HG03097 (cell line): ENCODE data around the gene PGM5.
A peak's percentile ranks its signal among the peaks of the same experiment; 100 is the strongest.

ENCODE experiments used
- ATAC-seq: cut with Tn5 transposase; IDR thresholded peaks from one replicate; pipeline ENCODE4 v1.9.1; 2021; ENCODE audit not compliant: unreplicated experiment, low FRiP score

PGM5 gene

DNA sequence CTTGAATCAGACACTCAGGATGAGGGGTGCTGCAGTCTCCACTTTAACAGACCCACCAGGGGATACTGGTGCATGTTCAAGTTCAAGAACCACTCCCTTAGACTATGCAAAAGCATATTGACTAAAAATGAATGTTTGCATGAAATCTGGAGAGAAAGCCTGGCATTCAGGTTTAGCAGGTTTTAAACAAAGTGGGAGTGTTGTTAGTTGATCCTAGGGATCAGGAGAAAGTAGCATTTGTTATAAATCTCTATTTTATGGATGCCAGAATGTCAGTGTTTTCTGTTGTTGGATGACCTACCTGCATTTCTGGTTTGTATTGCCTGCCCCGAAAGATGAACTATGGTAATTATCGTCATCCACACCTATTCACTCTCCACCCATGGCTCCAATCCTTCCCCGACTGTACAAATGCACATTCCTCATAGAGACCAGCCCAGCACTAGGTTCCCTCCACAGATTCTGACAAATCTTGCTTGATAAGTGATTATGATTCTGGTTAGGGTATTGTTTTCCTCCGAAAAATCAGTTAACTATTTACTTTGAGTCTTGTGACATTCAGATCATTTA, 167.0 kb downstream of the PGM5 start:
- ATAC-seq: no peak

DNA sequence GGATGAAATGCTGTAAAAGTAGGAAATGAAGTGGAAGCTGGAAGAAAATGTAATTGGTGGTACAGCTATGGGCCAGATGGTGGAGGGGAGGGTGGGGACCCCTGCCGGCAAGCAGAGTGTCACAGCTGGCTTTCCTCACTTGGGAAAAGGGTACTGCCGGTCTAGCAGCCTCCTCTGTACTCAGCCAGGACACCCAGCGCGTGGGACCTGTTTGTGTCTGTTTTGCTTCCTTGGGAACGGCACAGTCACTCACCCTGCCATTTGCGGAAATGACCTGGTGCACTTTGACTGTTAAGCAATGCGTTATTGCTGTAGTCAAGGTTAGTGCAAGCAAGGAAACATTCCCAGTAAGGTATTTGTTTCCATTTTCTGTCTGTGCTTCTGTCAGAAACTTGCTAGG, 174.2 kb downstream of the PGM5 start:
- ATAC-seq: no peak

DNA sequence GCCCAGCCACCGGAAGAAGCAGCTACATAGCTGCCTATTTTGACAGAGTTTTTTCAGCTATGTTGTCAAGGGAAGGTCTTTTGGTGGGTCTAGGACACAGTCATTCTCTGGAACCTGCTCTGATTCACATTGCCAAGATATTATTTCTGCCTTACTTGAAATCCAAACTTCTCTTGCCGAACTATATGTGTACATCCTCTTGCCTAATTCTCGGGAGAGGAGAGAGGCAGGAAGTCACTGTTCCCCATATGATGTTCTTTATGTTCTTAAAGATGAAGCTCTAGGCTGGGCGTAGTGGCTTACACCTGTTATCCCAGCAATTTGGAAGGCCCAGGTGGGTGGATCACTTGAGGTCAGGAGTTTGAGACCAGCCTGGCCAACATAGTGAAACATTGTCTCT, 175.7 kb downstream of the PGM5 start:
- ATAC-seq: no peak

DNA sequence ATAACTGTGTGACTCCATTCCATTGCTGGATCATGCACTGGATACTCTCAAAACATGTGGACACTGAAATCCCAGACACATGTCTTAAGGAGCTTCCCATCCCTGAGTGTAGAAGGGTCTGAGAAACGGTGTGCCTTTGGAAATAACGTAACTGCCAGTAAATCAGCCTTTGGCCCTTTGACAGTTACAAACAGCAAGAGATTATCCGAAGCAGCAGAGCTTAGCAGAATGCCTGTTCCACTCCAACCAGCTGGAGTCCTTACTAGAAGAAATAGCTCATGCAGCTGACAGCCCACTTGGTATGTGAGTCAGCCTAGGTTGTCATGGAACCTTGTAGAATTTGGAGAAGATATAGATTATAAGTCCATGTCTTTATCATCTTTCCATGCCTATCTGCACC, 177.3 kb downstream of the PGM5 start:
- ATAC-seq: no peak

DNA sequence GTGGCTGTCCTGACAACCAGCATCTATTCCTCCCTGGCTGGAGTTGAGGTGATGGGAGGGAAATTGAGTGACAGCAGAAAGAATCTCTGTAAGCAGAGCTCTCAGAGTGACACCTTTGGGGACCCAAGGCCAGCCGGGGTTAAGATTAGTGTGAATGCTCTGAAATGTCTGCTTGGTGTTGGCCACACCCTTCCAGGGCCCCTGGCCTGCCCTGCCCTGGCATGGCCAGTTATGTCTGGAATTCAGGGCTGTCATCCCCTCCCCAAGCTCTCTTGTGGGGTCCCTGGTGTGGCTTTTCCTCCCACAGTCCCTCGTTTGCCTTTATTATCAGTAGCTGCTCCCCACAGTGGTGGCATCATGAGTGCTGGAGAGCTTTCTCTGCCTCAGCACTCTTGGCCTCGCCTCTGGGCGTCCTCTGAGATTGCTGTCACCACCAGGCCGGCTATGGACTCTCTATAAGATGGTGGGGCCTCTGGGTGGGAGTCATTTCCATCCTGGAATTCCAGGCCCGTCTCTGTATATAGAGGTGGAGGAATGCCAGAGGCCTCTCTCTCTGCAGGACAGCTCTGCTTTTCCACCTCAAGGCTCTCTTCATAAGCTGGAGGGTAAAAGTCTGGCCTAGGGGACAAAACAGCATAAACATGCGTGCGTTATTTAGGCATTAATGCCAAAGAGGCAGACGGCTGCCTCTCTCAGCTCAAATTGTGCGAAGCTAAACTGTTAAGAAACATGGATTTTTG, 180.6 kb downstream of the PGM5 start:
- no peak for ATAC-seq

DNA sequence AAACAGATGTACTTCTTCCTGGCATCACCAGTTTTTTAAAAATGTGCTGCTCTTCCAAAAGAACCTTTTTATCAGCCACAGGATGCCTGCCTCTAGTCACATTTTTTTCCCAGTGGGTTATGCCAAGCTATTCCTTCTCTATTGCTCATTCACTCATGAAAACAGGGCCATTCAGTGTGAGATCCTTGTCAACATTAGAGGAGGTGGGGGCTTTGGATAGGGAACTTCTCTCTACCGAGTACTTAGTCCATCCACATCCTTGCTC, 181.1 kb downstream of the PGM5 start:
- no peak for ATAC-seq

DNA sequence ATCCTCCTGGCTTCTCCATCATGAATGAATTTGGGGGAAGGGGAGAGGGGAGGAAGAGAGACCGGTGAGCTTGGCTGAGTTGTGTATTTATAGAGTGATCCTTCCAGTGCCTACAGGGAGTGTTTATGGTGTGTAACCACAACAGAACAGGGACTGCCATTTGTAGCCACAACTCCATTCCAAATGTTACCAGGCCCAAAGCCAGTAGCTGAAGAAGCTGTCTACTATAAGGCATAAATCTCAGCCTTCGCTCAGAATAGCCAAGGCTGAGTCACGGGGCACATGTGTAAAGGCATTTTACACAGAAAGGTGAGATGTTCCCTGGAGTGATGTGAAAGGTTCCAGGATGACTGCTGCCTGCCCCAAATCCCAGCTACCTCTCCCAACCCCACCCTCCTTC, 181.8 kb downstream of the PGM5 start:
- ATAC-seq: no peak

DNA sequence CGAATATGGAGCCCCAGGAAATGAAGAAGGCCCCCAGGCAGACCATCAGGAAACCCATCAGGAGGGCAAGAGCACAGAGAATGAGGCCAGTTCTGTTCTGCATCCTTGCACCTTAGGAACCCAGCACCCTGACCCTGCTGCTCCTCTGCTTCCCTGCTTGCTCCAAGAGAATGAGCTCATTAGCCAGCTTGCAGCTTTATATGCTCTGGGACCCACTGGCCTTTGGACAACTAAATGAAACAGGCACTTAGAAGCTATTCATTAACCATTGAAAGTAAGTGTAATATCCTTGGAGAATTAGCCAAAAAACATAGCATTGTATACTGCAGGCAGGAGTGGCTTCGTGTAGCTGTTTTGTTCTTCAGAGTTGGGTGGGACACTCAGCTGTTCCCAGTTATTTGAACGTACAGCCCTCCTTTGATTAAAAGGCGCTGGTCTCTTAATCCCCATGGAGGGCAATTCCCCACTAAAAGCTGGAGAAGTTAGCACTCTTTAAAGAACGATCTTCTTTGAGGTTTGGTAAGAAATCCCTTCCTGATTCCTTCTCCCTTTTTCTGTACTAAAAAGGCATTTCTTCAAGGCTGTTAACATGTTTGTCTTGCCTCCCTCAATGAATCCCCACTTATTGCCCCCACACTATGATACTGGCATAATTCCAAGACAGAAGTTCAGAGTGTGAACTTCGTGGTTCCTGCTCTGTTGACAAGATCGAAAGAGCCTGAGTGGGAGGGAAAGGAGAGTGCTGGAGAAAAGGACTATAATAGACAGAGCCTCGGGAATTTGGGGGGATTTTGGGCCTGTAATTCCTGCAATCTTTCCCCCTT, 184.5 kb downstream of the PGM5 start, which contains the start of gene TMEM252:
TMEM252 (minus strand) TSS at position 172 of the 824 bp plus-strand sequence; CDS start at position 103, 69 bp downstream.
- ATAC-seq: no peak

DNA sequence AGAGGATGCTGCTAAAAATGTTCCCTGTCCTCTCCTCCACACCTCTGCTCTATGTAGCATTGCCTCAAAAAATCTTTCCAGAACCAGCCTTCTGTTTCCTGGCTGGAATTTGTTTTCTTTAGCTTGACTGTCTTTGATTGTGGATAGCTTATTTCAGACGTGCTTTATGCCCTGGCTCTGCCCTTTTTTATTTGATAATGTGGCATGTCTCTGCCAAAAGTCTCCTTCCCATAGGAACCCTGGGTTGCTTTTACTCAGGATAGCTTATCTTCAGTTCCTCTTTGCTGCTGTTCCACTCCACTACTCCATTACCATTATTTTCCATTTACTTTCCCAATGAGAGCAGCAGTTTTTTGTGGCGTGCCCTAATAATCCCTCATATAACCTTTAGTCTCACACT, 185.2 kb downstream of the PGM5 start:
- ATAC-seq: no peak

DNA sequence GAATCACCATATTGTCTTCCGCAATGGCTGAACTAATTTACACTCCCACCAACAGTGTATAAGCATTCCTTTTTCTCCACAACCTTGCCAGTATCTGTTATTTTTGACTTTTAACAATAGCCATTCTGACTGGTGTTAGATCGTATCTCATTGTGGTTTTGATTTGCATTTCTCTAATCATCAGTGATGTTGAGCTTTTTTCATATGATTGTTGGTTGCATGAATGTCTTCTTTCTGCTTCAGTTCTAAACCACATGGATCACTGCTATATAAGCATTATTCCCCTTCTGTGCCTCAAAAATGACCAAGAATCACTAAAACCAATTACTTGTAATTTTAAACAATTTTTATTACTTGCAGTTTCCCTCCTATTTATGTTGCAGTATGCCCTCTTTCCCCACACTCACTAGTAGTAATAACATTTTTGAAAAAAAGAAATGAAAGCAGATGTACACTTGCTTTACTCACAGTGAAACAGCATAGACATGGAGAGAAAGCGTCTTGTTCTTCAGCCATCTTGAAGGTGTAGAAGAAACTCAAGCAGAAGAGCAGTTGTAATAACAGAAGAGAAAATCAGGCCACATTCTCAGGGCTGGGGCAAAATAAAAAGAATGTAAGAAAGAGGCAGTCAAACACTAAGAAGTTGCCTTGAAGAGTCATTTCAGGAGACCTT, 188.8 kb downstream of the PGM5 start:
- no peak for ATAC-seq

DNA sequence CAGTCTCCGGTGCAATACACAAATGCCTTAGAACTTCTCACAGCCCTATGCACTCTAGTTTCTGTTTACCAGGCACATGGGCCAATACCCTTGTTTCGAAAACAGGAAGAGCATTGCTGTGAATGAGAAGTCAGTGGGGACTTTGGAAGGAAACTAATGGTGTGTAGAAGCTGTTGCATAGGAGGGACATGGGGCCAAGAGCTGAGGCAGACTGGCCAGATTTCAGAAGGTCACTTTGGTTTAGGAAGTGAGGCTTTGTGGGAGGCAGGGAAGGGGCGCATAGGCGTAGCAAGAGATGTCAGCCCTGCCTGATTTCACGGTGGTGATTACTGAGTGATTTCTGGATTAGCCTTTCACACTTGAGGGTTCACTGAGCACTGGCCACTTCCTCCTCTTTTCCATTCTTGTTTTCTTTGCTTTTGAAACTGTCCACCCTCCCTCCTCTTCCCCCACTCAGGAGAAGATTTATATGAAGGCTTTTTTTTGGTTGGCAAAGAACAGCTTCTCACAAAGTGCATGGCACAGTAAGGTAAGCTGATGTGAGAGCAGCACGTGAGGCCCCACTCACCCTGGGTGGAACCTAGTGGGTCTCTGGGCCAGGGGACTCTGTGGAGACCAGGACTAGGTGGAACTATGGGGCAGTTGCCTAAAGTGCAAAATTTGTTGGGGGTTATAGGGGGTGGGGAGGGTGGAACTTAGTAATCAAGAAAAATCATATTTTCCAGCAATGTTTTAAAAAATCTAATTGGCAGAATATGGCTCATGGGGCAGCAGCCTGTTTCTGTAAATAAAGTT, 190.4 kb downstream of the PGM5 start:
- peak; percentile 79 for ATAC-seq

DNA sequence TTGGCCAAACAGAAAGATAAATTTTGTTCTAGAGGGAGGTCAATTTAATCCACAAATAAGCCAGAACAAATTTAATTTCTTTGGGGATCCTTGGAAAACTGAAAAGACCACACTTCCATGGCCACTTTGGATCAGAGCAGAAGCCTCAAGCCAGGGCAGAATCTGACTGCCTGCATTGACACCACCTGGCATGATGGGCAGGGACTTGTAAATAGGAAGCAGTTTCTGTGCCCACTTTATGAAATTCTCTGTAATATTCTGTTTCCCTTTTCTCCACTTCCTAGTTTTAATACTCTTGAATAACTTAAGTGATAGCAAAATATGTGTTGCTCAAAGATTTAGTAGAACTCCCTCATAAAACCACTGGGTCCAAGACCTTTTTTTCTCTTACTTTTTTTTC, 191.0 kb downstream of the PGM5 start:
- no peak for ATAC-seq

DNA sequence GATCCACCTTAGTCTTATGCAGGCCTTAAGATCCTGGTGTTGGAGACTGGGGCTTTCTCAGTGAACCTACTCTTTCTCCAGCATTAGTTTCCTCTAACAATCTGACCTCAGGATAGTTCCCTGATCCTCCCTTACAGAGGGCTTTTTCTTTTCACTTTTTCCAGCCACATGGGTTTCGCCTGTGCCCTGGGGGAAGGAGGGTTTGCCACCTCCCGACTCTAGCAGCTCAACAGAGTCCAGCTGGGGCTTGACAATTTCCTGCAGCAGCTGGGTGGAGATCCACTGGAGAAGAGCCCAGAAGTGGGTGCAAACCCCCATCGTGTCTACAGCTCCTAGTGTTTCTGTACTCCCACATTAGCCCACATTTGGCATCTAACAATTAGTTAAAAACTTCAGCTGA, 191.8 kb downstream of the PGM5 start:
- no peak for ATAC-seq

DNA sequence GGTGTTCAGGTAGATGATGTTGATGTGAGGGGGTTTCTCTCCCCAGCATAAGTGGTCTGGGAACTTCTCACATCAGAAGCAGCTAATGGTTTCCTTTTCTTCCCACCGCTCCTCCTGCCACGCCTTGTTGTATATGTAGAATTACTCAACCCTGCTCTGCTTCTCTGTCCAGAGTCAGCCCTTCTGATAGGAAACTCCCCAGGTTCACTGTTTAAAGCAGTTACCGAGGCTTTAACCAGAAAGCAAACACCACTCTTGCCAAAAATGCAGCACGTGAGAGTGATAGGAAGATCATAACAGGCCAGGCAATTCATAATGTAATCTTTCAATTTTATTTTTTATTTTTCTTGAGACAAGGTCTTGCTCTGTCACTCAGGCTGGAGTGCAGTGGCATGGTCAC, 194.8 kb downstream of the PGM5 start:
- no peak for ATAC-seq

DNA sequence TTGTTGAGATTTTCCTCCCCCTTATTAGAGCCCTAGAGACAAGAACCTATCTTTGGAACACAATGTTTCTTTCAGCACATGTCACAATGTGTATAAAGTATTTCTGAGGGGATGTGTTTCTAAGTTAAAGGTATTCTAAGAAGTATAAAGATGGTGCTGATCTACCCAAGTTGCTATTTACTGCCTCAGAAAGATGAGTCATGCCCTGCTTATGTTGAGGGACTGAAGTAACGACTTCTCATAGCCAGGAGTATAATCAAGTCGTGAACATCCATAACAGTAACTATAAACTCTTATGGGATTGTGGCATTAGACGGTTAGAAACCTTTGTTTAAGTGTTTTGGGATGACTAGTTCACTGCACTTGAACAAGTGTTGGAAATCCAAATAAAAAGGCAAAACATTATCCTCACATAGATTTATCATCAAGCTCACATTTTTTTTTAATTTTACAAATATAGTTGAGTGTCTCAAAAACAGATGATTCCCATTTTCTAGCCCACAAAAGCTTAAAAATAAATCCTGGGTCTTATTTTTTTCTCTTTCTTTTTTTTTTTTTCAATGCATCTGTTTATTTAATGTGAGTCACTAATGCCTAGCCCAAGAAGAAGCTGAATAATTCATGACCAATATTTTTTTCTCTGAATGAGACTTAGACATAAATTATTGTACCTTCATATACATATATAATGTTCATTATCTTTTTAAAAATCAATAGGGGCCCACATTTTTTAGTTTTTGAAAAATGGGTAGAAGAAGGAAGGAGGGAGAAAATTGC, 196.5 kb downstream of the PGM5 start:
- no peak for ATAC-seq

DNA sequence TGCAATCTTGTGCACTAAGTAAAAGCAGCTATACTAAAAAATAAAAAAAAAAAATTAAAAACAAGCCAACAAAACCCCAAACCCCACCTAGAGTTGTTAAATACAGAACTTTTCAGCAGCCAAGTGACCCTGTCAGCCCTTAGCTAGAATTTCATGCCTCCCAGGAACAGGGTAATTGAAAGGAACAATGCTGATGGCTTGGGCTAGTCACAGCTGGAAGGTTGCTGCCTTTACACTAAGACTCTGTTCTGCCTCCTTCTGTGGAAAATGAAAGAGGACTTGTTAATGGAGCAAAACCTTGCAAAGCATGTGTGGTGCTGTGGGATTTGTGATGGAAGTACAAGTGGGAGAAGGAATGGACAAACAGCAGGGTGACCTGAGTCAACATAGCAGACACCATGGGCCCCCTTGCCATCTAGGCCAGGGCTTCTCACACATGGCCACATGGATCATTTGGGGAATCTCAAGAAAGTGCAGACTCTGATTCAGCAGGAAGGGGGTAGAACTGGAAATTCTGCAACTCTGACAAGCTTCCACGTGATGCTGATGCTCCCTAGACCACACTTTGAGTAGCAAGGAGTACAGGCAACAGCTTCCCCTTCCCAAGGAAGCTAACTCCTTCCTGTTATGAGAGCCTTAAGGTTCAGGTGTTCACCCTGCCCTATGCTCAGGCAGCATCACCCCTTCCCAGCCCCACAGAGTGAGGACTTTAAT, 199.2 kb downstream of the PGM5 start:
- ATAC-seq: no peak

DNA sequence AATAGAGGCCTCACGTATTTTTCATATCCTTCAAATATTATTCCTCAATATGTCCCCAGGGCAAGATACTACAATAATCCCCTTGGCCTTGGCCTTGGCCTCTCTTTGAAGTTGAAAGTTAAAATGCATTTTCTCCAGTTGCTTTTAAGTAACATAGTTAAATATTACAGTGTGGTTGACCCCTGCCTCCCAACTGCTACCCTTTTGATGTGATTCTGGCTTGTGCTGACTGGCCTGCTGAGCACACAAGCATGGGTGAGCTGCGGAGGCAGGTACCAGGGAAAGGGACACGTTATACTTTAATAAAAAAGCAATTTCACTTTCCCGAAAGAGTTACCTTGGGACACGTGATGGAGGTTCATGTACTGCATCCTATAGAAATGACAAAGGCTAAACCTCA, 202.1 kb downstream of the PGM5 start:
- ATAC-seq: no peak

DNA sequence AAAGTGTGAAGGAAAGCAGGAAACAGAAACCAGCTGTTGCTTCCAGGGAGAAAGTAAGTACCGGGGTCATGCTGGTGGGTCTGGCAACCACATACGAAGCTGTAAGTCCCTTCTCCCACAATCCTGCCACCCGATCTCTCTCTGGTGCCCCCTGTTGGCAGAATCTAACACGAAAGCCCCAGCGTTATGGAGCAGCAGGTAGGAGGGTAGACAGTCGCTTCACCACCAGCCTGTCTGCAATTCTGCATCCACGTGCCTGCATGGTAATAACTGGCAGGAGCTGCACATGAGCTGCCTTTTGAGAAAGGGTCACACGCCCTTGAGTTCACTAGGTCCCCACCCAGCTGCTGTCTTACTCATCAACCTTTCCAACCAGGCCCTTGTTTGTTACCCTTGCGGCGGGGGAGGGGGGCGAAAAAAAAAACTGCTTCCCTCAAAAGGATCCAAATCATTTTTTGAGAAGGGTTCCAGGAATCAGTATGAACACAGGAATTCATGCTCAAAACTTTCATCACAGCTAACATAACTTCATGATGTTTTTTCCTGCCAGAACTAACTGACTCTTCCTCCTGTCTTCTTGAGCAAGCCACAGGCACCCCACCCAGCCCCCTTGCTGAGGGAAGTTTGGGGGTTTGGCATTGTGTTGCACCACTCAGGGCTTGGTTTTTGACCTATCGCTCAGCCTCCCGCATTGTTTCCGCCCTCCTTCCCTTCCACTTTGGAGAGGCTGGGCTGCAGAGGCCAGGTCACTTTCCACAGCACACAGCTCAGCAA, 203.8 kb downstream of the PGM5 start:
- ATAC-seq: no peak
